PC-9 (cell line): ENCODE results near the gene WDFY3.

ENCODE experiments used
- EZH2 ChIP-seq: fragments of 200-600 bp; sonication (generic); IDR thresholded peaks from 2 replicates; pipeline ENCODE4 v1.8.0; 2017; ENCODE audit warnings: antibody characterized with exemption, low read depth
- TF ChIP-seq, protein P1 (sequence below): fragments of 200-600 bp; sonication (generic); conservative IDR thresholded peaks from 2 replicates; pipeline ENCODE4 v1.6.1; 2017; ENCODE audit warnings: mixed run types, antibody characterized with exemption, mild to moderate bottlenecking, moderate library complexity

DNA sequence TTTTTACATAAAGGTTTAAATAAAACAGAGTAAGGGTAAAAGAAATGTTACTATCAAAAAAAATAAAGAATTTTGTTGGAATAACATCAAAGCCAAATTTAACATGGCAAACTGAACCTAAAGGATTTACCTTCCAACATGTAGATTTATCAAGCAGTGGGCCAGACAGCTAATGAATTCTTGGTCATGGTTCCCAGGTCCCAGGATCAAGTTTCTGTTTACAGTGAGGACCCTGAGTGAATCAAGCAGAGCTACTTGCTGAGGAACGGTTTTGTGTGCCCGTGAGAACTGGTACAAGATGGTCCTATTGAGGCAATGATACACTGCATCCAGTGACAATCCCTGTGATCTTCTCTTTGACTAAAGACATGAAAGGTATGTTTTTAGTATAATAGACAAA is 226.4 kb downstream of the WDFY3 start:
- TF ChIP-seq, protein P1, sequence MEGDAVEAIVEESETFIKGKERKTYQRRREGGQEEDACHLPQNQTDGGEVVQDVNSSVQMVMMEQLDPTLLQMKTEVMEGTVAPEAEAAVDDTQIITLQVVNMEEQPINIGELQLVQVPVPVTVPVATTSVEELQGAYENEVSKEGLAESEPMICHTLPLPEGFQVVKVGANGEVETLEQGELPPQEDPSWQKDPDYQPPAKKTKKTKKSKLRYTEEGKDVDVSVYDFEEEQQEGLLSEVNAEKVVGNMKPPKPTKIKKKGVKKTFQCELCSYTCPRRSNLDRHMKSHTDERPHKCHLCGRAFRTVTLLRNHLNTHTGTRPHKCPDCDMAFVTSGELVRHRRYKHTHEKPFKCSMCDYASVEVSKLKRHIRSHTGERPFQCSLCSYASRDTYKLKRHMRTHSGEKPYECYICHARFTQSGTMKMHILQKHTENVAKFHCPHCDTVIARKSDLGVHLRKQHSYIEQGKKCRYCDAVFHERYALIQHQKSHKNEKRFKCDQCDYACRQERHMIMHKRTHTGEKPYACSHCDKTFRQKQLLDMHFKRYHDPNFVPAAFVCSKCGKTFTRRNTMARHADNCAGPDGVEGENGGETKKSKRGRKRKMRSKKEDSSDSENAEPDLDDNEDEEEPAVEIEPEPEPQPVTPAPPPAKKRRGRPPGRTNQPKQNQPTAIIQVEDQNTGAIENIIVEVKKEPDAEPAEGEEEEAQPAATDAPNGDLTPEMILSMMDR, result no peak
- no peak for TF ChIP-seq EZH2
